Heart left ventricle (tissue), 16 donors: ENCODE data around the gene RBMS3. TPM values are rescaled to one million over a fixed set of nuclear protein-coding genes. Genes with fewer than 3 reads are reported as not detected.

ENCODE experiments used
- ATAC-seq, 4 donors: fragments of 200-7000 bp; cut with Tn5 transposase; one replicate each; pipeline ENCODE4 v1.9.1; 2020 to 2022; ENCODE audit warnings: moderate library complexity in 4 of 4, mild to moderate bottlenecking in 3 of 4, moderate number of reproducible peaks in 1 of 4
- DNase-seq, 5 donors: peaks; one replicate each; pipeline ENCODE4 v3.0.0-alpha.2; 2020
- H3K27ac ChIP-seq, 12 donors: fragments of 200-600 bp; sonication (generic) in 4 of 12; one replicate each; pipeline versions ENCODE4 v1.5.0 to v1.8.0; 2016 to 2022; ENCODE audit warnings: mild to moderate bottlenecking in 2 of 12
- H3K27me3 ChIP-seq, 9 donors: fragments of 200-600 bp; sonication (generic) in 2 of 9; one replicate each; pipeline versions ENCODE4 v1.5.1 to v1.8.0; 2016 to 2022; ENCODE audit warnings: mild to moderate bottlenecking in 3 of 9
- H3K36me3 ChIP-seq, 9 donors: fragments of 200-600 bp; sonication (generic) in 2 of 9; one replicate each; pipeline versions ENCODE4 v1.5.0 to v1.8.0; 2018 to 2022; ENCODE audit warnings: mild to moderate bottlenecking in 2 of 9
- H3K4me1 ChIP-seq, 12 donors: fragments of 200-600 bp; sonication (generic) in 4 of 12; one replicate each; pipeline versions ENCODE4 v1.5.0 to v1.8.0; 2016 to 2022; ENCODE audit warnings: mild to moderate bottlenecking in 3 of 12
- H3K4me3 ChIP-seq, 12 donors: fragments of 200-600 bp; sonication (generic) in 4 of 12; one replicate each; pipeline versions ENCODE4 v1.5.0 to v1.8.0; 2017 to 2022; ENCODE audit warnings: mild to moderate bottlenecking in 9 of 12, moderate library complexity in 4 of 12
- H3K9me3 ChIP-seq, 12 donors: fragments of 200-600 bp; sonication (generic) in 4 of 12; one replicate each; pipeline versions ENCODE4 v1.5.0 to v1.8.0; 2016 to 2022; ENCODE audit warnings: mild to moderate bottlenecking in 1 of 12
- POLR2A ChIP-seq, 2 donors: fragments of 450-650 bp; IDR thresholded peaks; one replicate each; pipeline ENCODE4 v1.6.1; 2017; ENCODE audit warnings: antibody characterized with exemption in 2 of 2, mild to moderate bottlenecking in 2 of 2, moderate library complexity in 2 of 2
- WGBS, 4 donors: extraction: QIAGEN DNeasy Blood & Tissue Kit in 2 of 4; methylation state at CpG; one replicate each; pipeline versions ENCODE4 v1.1.5 to v1.1.7; 2013 to 2018; 5-methylcytosine and 5-hydroxymethylcytosine counted together
- intact Hi-C, 10 donors: fragments of 100-400 bp; cut with DNase I; formaldehyde crosslinking; loops; one replicate each; pipeline versions ENCODE4 v1.11.1 to v1.14.2; 2022
- polyA plus RNA-seq, 2 donors: library from polyadenylated mRNA; stranded (reverse); fragments of 200-250 nt; gene quantifications; one replicate each; pipeline ENCODE4 v1.2.3, GENCODE V29; 2013
- total RNA-seq, 9 donors: library from RNA; depleted of rRNA in 2 of 9; stranded (reverse); fragments of >200 nt in 2 of 9; fragmentation: NEBNext Ultra II Directional in 3 of 9; extraction: Animal tissue kit (Norgen Biotek cat#: 25700) in 3 of 9; gene quantifications; one replicate each; pipeline versions ENCODE4 v1.1.0 to v1.2.4, GENCODE V29; 2016 to 2023
- TF ChIP-seq, protein P1 (sequence below), 12 donors: fragments of 200-600 bp; sonication (generic) in 4 of 12; IDR thresholded peaks; one replicate each; pipeline versions ENCODE4 v1.5.0 to v1.8.0; 2018 to 2022; ENCODE audit warnings: antibody characterized with exemption in 12 of 12, mild to moderate bottlenecking in 5 of 12
- donor health status: ischemic (EF 13 %, LVEDD 7.1; RV severe dilation, severe dysfunction).
- donor health status: healthy with polysubstance abuse.
- donor health status: DM: no; HTN: yes; CAD: no.
- donor health status: DM: no; HTN: no; CAD: no.
- donor health status: ischemic (EF 25% LVEDD 6.9; RV normal size, moderate dysfunction).
- donor health status: ischemic (EF 25% LVEDD 5.7; RV mildly dilated, moderate dysfunction).
- donor health status: healthy.
- donor health status: DM: yes; HTN: yes; CAD: no.
- donor health status: ischemic (EF 35%, LVEDD 5.7; RV mildly dilated, moderate dysfunction).
- donor health status: nonischemic (EF 11% LVEDD 7.7; RV severe dilation, severe dysfunction).
- donor health status: DM: yes; HTN: yes; CAD: no.
- donor health status: PGD.
- donor health status: ischemic (EF 29% LVEDD 5.4; RV normal size, mild dysfunction).
- donor health status: nonischemic (EF 23%, LVEDD 6.1; RV moderate dilation, normal function).

The RBMS3 gene
- total and polyA plus RNA-seq, 11 donors, result 4.8 to 35.6 (median 26.1) TPM

DNA sequence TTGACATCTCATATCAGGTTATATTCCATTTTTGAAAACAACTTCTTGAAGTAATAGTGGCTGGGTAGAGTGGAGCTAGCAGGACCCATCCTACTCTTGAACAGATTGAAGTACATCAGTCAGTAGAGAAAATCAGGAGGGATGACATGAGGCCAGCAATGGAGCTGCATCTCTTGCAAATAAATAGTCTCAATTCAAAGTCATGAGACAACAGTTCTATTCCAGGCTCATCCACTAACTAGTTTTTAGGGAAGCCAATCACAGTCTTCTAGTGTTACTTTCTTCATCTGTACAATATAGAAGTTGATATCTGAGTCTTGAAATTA, 477.2 kb downstream of the RBMS3 start:
- intact Hi-C loops, result loop anchor here in 9 of 10 donors (2.0 to 10.0 kb wide), 9 partner anchors 41 to 611 kb away; partner anchors contain the start of gene RBMS3 (in 4 of the 9)
- H3K36me3 ChIP-seq, result no peaks in the 10 kb centered on the region
- DNase-seq (no peak), ATAC-seq (peak in 1 of 4 donors; percentile 11)
- H3K9me3 ChIP-seq, result no peaks in the 10 kb centered on the region
- H3K27me3 ChIP-seq, result no peaks in the 10 kb centered on the region
- H3K27ac ChIP-seq, result peak overlapping the region; percentile 29 to 84 (median 68)
- no peak overlapping the region for H3K4me3 ChIP-seq
- H3K4me1 ChIP-seq, result peaks cover 0 to 61% (median 40%) of the 10 kb centered on the region in 12 donors
- no peak for TF ChIP-seq POLR2A (IDR thresholded peaks at IDR 0.05)
- TF ChIP-seq, protein P1, sequence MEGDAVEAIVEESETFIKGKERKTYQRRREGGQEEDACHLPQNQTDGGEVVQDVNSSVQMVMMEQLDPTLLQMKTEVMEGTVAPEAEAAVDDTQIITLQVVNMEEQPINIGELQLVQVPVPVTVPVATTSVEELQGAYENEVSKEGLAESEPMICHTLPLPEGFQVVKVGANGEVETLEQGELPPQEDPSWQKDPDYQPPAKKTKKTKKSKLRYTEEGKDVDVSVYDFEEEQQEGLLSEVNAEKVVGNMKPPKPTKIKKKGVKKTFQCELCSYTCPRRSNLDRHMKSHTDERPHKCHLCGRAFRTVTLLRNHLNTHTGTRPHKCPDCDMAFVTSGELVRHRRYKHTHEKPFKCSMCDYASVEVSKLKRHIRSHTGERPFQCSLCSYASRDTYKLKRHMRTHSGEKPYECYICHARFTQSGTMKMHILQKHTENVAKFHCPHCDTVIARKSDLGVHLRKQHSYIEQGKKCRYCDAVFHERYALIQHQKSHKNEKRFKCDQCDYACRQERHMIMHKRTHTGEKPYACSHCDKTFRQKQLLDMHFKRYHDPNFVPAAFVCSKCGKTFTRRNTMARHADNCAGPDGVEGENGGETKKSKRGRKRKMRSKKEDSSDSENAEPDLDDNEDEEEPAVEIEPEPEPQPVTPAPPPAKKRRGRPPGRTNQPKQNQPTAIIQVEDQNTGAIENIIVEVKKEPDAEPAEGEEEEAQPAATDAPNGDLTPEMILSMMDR (IDR thresholded peaks at IDR 0.05), result no peak

GRCh38 chr3:29758434-29759322, 477.8 kb downstream of the RBMS3 start:
- DNase-seq, result peak in 1 of 5 donors; percentile 21
- peak; percentile 68 to 75 (median 72) for ATAC-seq
- no peaks in the 10 kb centered on the region for H3K27me3 ChIP-seq
- intact Hi-C loops, result loop anchor here in 9 of 10 donors (2.0 to 10.0 kb wide), 9 partner anchors 41 to 611 kb away; partner anchors contain the start of gene RBMS3 (in 4 of the 9)
- peaks cover 0 to 67% (median 43%) of the 10 kb centered on the region in 12 donors for H3K4me1 ChIP-seq
- WGBS, 4 donors, result 25 to 43% (median 29%) methylated on average over 7 of the region's 7 CpGs
- TF ChIP-seq, protein P1 (IDR thresholded peaks at IDR 0.05), result no peak
- TF ChIP-seq POLR2A (IDR thresholded peaks at IDR 0.05), result no peak
- H3K4me3 ChIP-seq, result peak overlapping the region in 3 of 12 donors; percentile 1 to 8 (median 1)
- H3K9me3 ChIP-seq, result no peaks in the 10 kb centered on the region
- peak overlapping the region; percentile 29 to 84 (median 68) for H3K27ac ChIP-seq
- H3K36me3 ChIP-seq, result no peaks in the 10 kb centered on the region

DNA sequence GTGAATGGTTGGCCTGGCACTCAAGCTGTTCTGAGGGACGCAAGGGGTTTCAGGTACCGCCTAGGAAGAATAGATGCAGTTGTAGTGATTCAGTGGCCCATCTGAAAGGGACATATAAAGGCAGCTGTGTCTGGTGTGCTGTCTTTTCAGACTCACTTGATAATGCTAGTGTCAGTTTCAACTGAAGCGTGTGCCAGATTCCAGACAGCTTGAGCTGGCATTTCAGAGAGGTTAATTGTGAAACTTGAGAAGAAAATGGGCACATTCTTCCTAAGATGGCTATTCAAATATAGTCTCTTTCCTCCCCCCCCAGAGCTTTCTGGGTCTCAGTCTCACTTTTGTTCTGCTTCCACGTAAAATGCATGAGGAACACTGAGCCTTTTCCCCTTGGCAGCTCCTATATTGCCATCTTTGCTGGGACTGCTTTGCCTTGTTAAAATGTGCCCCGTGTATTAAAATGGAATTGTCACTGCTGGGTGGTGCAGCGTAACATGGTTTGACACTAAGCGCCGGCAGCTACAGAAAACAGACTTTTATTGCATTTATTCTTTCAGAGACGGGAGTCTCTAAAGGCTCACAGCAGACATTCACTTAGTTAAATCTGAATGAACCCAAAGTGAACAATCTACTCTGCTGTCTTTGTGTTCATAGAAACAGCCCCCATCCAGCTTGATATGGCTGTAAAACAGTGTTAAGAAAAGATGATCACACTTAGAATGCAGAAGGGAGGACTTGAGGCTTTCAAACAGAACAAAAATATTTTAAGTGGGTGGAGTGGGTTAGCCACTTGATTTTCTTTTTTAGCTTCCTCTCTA, 478.7 kb downstream of the RBMS3 start:
- Histone ChIP-seq H3K36me3 (no peaks in the 10 kb centered on the region), H3K4me3 (peak overlapping the region in 5 of 12 donors; percentile 1 to 14 (median 4)), H3K27ac (peak overlapping the region; percentile 25 to 84 (median 68)), H3K27me3 (no peaks in the 10 kb centered on the region), H3K4me1 (peaks cover 0 to 77% (median 50%) of the 10 kb centered on the region in 12 donors), H3K9me3 (no peaks in the 10 kb centered on the region)
- WGBS, 4 donors, result 50 to 61% (median 57%) methylated on average over 9 of the region's 9 CpGs
- peak in 2 of 5 donors; percentile 11 to 26 for DNase-seq
- no peak for TF ChIP-seq POLR2A (IDR thresholded peaks at IDR 0.05)
- intact Hi-C loops, result loop anchor here (2.0 to 10.0 kb wide), 18 partner anchors 42 to 1095 kb away; partner anchors contain the start of gene RBMS3 (in 8 of the 10)
- peak; percentile 49 to 73 (median 58) for ATAC-seq

DNA sequence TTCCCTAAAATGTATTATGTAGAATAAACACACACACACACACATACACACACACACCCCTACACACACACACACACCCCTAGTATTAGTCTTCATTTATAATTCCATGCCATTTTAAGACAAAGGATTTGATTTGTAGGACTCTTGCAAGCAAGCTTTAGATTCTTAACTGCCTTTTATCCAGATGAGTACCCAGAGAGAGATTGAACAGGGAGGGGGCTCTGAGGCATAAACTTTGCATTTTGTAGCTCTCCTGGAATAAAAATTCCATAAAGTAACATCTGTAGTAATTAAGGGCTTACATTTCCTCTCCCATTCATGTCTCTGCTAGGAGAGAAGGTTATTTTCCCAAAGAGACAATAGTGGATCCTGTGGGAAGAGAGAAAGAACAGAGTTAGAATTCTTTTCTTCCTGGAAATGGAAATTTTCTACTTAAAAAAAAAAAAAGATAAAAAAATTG, 479.4 kb downstream of the RBMS3 start:
- DNase-seq (no peak), ATAC-seq (no peak)
- H3K4me1 ChIP-seq, result peaks cover 0 to 83% (median 52%) of the 10 kb centered on the region in 12 donors
- no peak overlapping the region for H3K4me3 ChIP-seq
- no peaks in the 10 kb centered on the region for H3K27me3 ChIP-seq
- H3K36me3 ChIP-seq, result no peaks in the 10 kb centered on the region
- intact Hi-C loops, result loop anchor here in 9 of 10 donors (5.0 to 10.0 kb wide), 10 partner anchors 223 to 1095 kb away; partner anchors contain the start of gene RBMS3 (in 4 of the 9)
- no peaks in the 10 kb centered on the region for H3K9me3 ChIP-seq
- peak overlapping the region in 8 of 12 donors; percentile 9 to 84 (median 72) for H3K27ac ChIP-seq
- TF ChIP-seq, protein P1 (IDR thresholded peaks at IDR 0.05), result no peak
- TF ChIP-seq POLR2A (IDR thresholded peaks at IDR 0.05), result no peak
